Cardiac fibroblast (primary cell): Measurements from ENCODE around the gene PALLD.

Experiments used
- DNase-seq, 2 donors: peaks; one replicate each; pipeline versions ENCODE4 v3.0.0 to v3.0.0-alpha.2; 2010; ENCODE audit warnings: low read depth in 2 of 2
- H3K4me3 ChIP-seq, 2 donors: replicated peaks in 1 of 2; 1 replicate in 1 of 2; 2 replicates in 1 of 2; pipeline ENCODE4 v1.5.1; 2011; ENCODE audit warnings: low read depth in 2 of 2, low read length in 2 of 2, mild to moderate bottlenecking in 2 of 2, moderate library complexity in 1 of 2
- CTCF ChIP-seq: IDR thresholded peaks from one replicate; pipeline ENCODE4 v1.5.1; 2011; ENCODE audit warnings: low read depth, mild to moderate bottlenecking, low read length, inconsistent platforms

Gene PALLD

GRCh38 chr4:168688584-168688983 is 191.7 kb downstream of the PALLD start:
- no peak for DNase-seq
- TF ChIP-seq CTCF: no peak

GRCh38 chr4:168689791-168690190 is 192.9 kb downstream of the PALLD start:
- no peak for TF ChIP-seq CTCF
- H3K4me3 ChIP-seq: no peak overlapping the region
- DNase-seq: no peak

More at GRCh38 chr4:168688584-168688983, 191.7 kb downstream of the PALLD start:
- no peak overlapping the region for H3K4me3 ChIP-seq

- H3K4me3 ChIP-seq: no peak overlapping the region
- DNase-seq: no peak
- no peak for TF ChIP-seq CTCF
Measured at GRCh38 chr4:168690199-168690598, 193.3 kb downstream of the PALLD start.

GRCh38 chr4:168691631-168692369 is 194.9 kb downstream of the PALLD start:
- TF ChIP-seq CTCF: no peak
- no peak for DNase-seq
- no peak overlapping the region for H3K4me3 ChIP-seq

GRCh38 chr4:168693750-168694490 is 197.1 kb downstream of the PALLD start:
- no peak for TF ChIP-seq CTCF
- DNase-seq: peak in 1 of 2 donors; percentile 56
- no peak overlapping the region for H3K4me3 ChIP-seq

GRCh38 chr4:168694667-168695066 is 197.8 kb downstream of the PALLD start:
- no peak for TF ChIP-seq CTCF
- H3K4me3 ChIP-seq: no peak overlapping the region
- DNase-seq: peak; percentile 33 to 86
